ENCODE results near the gene VSTM2B.

- TF ChIP-seq CTCF (conservative IDR thresholded peaks at IDR 0.05; ENCODE audit: low read depth, low read length), result no peak
- TF ChIP-seq EZH2 (IDR thresholded peaks at IDR 0.05; ENCODE audit: borderline replicate concordance, low read depth, low read length, poor library complexity, severe bottlenecking), result no peak
Measured at GRCh38 chr19:29559743-29560142, 33.9 kb downstream of the VSTM2B start.
